AG04449 (cell line): ENCODE results near the gene SGTB.

Experiments used
- CTCF ChIA-PET: fragments of 350-600 bp; formaldehyde crosslinking; extraction: SDS; loops from one replicate; lab custom pipeline; 2021; ENCODE audit warnings: antibody characterized with exemption; lab: Yijun Ruan, JAX
- POLR2A ChIA-PET: fragments of 400-600, 350-600 bp; formaldehyde crosslinking; extraction: SDS; loops from one replicate; lab custom pipeline; 2020; ENCODE audit warnings: antibody characterized with exemption, inconsistent platforms; lab: Yijun Ruan, JAX
- DNase-seq: peaks from one replicate; pipeline ENCODE4 v3.0.0-alpha.2; 2010; ENCODE audit warnings: low read depth, low spot score
- H3K4me3 ChIP-seq: 2 replicates; pipeline ENCODE4 v1.5.1; 2011; ENCODE audit warnings: low read depth, mild to moderate bottlenecking, control low read depth, low read length
- TF ChIP-seq, protein P1 (sequence below): IDR thresholded peaks from one replicate; pipeline ENCODE4 v1.5.1; 2011; ENCODE audit warnings: mild to moderate bottlenecking, moderate library complexity, low read length, control low read depth, inconsistent platforms; ENCODE audit not compliant: insufficient read depth; ENCODE audit errors: missing control alignments

The SGTB gene

GRCh38 chr5:65728218-65728617 is 6.3 kb upstream of the SGTB start:
- H3K4me3 ChIP-seq, result no peak overlapping the region
- CTCF ChIA-PET, result interaction anchor here (1.5 to 3.4 kb wide), 2 partner anchors 9 to 14 kb away, joined by 3 to 24 read pairs; no protein-coding TSS in a partner anchor
- TF ChIP-seq, protein P1, sequence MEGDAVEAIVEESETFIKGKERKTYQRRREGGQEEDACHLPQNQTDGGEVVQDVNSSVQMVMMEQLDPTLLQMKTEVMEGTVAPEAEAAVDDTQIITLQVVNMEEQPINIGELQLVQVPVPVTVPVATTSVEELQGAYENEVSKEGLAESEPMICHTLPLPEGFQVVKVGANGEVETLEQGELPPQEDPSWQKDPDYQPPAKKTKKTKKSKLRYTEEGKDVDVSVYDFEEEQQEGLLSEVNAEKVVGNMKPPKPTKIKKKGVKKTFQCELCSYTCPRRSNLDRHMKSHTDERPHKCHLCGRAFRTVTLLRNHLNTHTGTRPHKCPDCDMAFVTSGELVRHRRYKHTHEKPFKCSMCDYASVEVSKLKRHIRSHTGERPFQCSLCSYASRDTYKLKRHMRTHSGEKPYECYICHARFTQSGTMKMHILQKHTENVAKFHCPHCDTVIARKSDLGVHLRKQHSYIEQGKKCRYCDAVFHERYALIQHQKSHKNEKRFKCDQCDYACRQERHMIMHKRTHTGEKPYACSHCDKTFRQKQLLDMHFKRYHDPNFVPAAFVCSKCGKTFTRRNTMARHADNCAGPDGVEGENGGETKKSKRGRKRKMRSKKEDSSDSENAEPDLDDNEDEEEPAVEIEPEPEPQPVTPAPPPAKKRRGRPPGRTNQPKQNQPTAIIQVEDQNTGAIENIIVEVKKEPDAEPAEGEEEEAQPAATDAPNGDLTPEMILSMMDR, result no peak
- DNase-seq, result no peak
- POLR2A ChIA-PET, result no interaction called here

GRCh38 chr5:65727491-65728156 is 5.7 kb upstream of the SGTB start:
- DNase-seq, result no peak
- TF ChIP-seq, protein P1, result no peak
- POLR2A ChIA-PET, result no interaction called here
- CTCF ChIA-PET, result interaction anchor here (1.5 to 3.4 kb wide), 2 partner anchors 10 to 14 kb away, joined by 3 to 24 read pairs; no protein-coding TSS in a partner anchor
- no peak overlapping the region for H3K4me3 ChIP-seq

DNA sequence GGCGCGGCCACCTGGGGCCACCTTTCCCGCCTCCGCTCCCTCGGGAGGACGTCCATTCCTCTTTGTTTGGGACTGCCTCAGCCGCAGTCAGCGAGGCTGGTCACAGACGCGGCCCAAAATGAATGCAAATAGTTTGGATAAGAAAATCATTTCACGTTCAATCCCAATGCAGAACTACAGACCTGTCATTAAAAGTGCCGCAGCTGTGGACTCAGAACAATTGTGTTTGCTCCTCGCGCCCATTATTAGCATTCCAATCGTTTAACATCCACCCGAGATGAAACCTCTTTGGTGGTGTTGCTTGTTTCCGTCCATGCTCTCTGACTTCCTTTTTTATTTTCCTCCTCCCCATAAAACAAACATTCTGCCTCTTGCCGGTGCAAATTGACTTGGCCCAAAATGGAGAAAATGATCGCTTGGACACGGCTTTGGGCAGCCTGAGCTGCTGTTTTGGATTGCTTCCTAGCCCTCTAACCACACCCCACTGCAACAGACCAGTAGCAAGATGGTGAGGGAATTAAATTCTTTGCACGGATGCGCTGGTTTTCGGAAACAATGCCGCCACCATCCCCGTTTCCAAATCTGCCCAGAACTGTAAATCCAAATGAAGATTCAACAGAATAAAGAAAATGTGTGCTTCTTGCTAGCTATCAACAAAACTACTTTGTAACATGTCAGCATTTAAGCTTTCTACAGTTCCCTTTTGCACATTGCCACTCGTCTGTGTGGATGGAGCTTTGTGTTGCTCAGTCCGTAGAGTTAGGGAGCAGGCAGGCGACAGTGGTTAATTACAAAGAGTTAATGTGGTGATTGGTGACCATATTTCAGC is 880 bp upstream of the SGTB start:
- peak overlapping the region; percentile 86 for H3K4me3 ChIP-seq
- POLR2A ChIA-PET, result interaction anchor here (0.7 to 1.8 kb wide), 2 partner anchors 159 to 203 kb away, joined by 3 to 4 read pairs; partner anchors contain the start of gene ERBIN
- CTCF ChIA-PET, result interaction anchor here (2.2 kb wide), 1 partner anchor 19 kb away, joined by 9 read pairs; no protein-coding TSS in a partner anchor
- no peak for DNase-seq
- TF ChIP-seq, protein P1, result no peak

DNA sequence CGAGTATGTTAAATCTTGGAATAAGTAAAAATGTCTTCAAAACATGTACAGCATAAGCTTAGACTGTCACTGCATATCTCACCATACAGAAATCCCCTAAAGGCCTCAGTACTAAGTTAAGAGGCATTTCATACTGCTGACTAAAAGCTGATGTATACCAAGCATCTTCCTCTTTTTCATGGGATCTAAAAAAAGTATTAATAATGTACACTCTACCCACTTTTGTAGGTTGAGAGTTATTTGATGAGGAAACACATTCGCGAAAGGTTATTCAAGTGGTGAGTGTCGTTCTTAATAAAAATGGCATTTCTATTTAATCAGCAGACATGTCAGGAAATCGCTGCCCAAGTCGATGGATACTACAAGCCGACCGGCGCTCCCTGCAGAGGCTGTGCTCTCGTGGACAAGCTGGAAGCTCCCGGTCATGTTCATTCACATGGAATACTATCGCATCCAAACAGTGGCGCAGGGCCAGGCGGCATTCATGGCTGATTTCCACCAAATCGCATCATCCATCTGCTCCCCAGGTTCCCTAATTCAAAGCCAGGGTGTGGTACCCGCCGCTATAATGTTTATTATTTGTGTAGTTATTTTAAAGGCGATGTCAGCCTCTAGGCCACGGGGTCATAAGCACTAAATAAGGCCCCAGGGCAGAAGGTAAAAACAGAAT is 724 bp downstream of the SGTB start:
- POLR2A ChIA-PET, result interaction anchor here (1.3 kb wide), 1 partner anchor 205 kb away, joined by 4 read pairs; the partner anchor contains the start of gene ERBIN
- CTCF ChIA-PET, result no interaction called here
- DNase-seq, result no peak
- TF ChIP-seq, protein P1, result no peak
- H3K4me3 ChIP-seq, result peak overlapping the region; percentile 86

GRCh38 chr5:65718576-65719310 is 3.2 kb downstream of the SGTB start:
- POLR2A ChIA-PET, result no interaction called here
- TF ChIP-seq, protein P1, result no peak
- CTCF ChIA-PET, result no interaction called here

More at GRCh38 chr5:65718576-65719310, 3.2 kb downstream of the SGTB start:
- H3K4me3 ChIP-seq, result no peak overlapping the region
- DNase-seq, result no peak
